ENCODE data around the gene KCTD16.

KCTD16 gene

DNA sequence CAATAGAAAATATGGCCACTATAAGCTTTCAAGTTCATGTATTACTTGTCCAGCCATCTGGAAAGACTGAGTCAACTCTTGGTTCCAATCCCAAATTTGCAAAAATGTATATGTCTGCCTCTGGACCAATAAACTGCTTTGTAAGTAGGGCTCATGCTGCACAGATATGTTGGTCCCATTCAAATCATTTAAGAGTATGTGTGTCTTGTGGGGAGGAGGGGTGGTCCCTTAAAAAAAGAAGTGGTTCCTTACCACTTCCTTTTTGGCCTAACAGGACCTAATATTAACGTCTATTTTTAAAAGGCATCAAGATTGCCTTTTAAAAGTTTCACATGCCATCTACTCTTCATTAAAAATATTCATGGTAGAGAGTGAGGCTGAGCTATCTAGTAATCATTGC, 214.9 kb downstream of the KCTD16 start:
- DNase-seq (ENCODE audit: low spot score in 2 of 2) (no peak), ATAC-seq (replicated peaks; ENCODE audit: extremely low read depth, poor library complexity, severe bottlenecking) (no peak)
- no peak overlapping the region for H3K4me3 Mint-ChIP-seq
- H3K27ac Mint-ChIP-seq (ENCODE audit: low read depth) = no peak overlapping the region
- no peaks in the 10 kb centered on the region for H3K27me3 Mint-ChIP-seq
- peaks cover 13% of the 10 kb centered on the region for H3K9me3 Mint-ChIP-seq
- H3K4me1 Mint-ChIP-seq = no peaks in the 10 kb centered on the region
- no peaks in the 10 kb centered on the region for H3K36me3 Mint-ChIP-seq (ENCODE audit: insufficient read depth)

DNA sequence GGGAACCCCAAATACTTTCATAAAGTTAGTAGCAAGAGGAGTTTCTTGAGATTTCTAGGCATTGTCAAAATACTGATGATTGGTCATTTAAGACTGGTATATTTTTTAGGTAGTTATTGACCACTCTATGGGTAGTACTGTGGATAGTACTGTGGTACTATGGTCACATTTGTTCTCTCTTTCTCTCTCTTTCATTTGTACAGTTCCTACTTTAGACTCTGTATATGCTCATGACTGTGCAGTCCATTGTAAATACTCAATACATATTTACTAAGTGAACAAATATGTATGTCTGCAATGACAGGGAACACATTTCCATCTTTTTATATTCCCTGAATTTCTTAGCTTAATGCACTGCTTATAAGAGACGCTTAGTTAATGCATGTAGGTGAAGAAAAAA, 215.6 kb downstream of the KCTD16 start:
- DNase-seq (ENCODE audit: low spot score in 2 of 2) (no peak), ATAC-seq (replicated peaks; ENCODE audit: extremely low read depth, poor library complexity, severe bottlenecking) (no peak)
- Mint-ChIP-seq H3K9me3 (peaks cover 5% of the 10 kb centered on the region), H3K4me1 (no peaks in the 10 kb centered on the region), H3K27me3 (no peaks in the 10 kb centered on the region), H3K27ac (ENCODE audit: low read depth) (no peak overlapping the region), H3K36me3 (ENCODE audit: insufficient read depth) (no peaks in the 10 kb centered on the region), H3K4me3 (no peak overlapping the region)

DNA sequence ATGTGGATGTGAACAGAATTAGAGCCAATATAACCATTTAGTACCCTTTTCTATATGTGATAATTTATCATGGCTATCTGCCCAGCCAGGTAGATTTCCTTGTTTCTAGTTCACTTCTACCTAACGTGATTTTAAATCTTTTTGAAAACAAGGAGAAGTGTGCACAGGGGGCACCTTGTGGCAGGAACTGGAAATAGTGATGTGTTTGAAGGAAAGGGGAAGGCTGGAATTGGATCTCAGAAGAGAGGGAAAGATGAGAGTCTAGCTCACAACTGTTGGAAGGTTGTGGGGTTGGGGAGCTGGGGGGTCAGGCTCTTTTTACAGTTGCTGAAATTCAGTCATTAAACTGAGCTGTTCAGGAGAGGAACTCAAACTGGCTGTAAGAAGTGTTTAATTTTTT, 219.5 kb downstream of the KCTD16 start:
- H3K4me1 Mint-ChIP-seq = no peaks in the 10 kb centered on the region
- no peak overlapping the region for H3K27ac Mint-ChIP-seq (ENCODE audit: low read depth)
- no peaks in the 10 kb centered on the region for H3K27me3 Mint-ChIP-seq
- ATAC-seq (replicated peaks; ENCODE audit: extremely low read depth, poor library complexity, severe bottlenecking) (no peak), DNase-seq (ENCODE audit: low spot score in 2 of 2) (no peak)
- H3K9me3 Mint-ChIP-seq = peaks cover 9% of the 10 kb centered on the region
- H3K36me3 Mint-ChIP-seq (ENCODE audit: insufficient read depth) = no peaks in the 10 kb centered on the region
- no peak overlapping the region for H3K4me3 Mint-ChIP-seq

DNA sequence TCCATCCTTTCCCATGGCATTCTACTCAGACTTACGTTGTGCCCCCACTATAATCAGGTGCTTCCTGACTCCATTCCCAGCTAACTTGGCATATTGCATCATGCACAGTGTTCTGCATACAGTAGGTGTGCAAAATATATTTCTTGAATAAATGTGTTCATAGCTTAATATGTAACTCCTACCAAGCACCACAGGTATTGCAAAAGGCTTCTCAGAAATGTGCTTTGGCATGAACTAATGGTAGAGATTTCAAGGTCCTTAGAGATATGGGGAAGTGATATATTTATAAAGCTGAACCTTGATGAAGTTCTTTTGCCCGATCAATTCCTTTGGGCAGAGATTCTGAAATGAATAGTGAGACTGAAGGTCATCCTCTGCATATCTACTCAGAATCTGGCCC, 220.4 kb downstream of the KCTD16 start:
- Mint-ChIP-seq H3K9me3 (peaks cover 9% of the 10 kb centered on the region), H3K27ac (ENCODE audit: low read depth) (no peak overlapping the region), H3K27me3 (no peaks in the 10 kb centered on the region), H3K36me3 (ENCODE audit: insufficient read depth) (no peaks in the 10 kb centered on the region), H3K4me3 (no peak overlapping the region), H3K4me1 (no peaks in the 10 kb centered on the region)
- ATAC-seq (replicated peaks; ENCODE audit: extremely low read depth, poor library complexity, severe bottlenecking) = no peak
- DNase-seq (ENCODE audit: low spot score in 2 of 2) = no peak

DNA sequence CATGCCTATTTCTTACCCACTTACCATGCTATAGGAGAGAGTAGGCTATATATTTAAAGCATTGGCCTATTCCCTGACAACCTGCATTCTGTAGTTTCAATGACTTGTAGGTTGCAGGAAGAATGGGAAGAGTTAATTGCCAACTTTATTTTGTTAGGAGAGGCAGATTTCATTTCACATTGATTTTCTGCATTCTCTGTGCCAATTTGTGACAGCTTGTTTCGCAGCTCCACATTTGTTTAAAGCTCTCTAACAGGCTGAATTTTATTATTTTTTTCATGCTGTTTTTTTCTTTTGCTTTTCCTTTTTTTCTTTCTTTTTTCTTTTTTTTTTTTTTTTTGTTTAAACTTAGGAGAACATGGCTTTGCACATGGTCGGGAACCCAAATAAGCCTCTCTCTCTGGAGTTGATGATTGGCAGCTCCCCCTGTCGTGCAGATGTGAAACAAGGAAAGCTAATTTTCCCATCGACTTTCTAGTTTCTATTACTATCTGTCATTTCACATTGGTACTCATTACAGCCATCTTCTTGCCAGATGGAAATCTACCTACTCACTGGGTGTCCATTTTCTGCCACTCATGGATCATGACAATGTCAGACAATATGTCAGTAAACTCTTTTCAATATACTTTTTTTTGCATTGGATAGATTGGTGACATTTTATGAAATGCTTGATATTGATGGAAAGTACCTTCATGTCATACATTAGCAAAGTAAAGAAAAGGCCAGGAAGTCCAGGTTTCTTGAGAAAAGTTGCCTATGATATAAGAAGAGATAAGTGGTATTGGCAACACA, 223.2 kb downstream of the KCTD16 start:
- Mint-ChIP-seq H3K36me3 (ENCODE audit: insufficient read depth) (no peaks in the 10 kb centered on the region), H3K9me3 (peaks cover 9% of the 10 kb centered on the region), H3K4me3 (no peak overlapping the region), H3K27ac (ENCODE audit: low read depth) (no peak overlapping the region), H3K4me1 (no peaks in the 10 kb centered on the region), H3K27me3 (no peaks in the 10 kb centered on the region)
- no peak for ATAC-seq (replicated peaks; ENCODE audit: extremely low read depth, poor library complexity, severe bottlenecking)
- no peak for DNase-seq (ENCODE audit: low spot score in 2 of 2)

DNA sequence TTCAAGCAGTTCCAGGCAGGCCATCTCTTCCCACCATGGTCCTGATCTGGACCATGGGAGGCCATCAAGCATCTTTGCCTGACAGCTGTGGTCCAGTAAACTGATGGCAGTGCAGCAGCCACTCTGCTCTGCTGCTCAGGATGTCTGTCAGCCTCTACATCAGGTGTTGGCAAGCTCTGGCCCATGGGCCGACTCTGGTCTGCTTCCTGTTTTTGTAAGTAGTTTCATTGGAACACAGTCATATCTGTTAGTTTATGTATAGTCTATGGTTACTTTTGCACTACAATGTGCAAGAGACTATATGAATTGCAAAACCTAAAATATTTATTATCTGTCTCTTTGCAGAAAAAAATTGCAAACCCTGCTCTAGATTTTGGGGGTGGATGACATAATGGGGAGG, 225.0 kb downstream of the KCTD16 start:
- peaks cover 9% of the 10 kb centered on the region for H3K9me3 Mint-ChIP-seq
- no peak overlapping the region for H3K27ac Mint-ChIP-seq (ENCODE audit: low read depth)
- ATAC-seq (replicated peaks; ENCODE audit: extremely low read depth, poor library complexity, severe bottlenecking) (no peak), DNase-seq (ENCODE audit: low spot score in 2 of 2) (no peak)
- no peaks in the 10 kb centered on the region for H3K4me1 Mint-ChIP-seq
- H3K4me3 Mint-ChIP-seq = no peak overlapping the region
- no peaks in the 10 kb centered on the region for H3K27me3 Mint-ChIP-seq
- no peaks in the 10 kb centered on the region for H3K36me3 Mint-ChIP-seq (ENCODE audit: insufficient read depth)

DNA sequence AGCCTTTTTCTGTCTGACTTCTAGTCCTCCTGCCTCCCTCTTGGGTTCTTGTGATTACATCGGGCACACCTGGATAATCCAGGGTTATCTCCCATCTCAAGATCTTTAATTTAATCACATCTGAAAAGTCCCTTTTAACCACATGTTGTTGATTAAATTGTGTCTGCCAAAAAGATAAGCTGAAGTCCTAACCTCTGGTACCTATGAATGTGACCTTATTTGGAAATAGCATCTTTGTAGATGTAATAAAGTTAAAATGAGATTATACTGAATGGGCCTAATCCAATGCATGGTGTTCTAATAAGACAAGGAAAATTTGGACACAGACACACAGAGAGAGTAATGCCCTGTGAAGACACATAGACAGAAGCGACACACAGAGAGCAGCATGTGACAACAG, 232.4 kb downstream of the KCTD16 start:
- H3K4me1 Mint-ChIP-seq = no peaks in the 10 kb centered on the region
- DNase-seq (ENCODE audit: low spot score in 2 of 2) (no peak), ATAC-seq (replicated peaks; ENCODE audit: extremely low read depth, poor library complexity, severe bottlenecking) (no peak)
- no peak overlapping the region for H3K4me3 Mint-ChIP-seq
- no peaks in the 10 kb centered on the region for H3K9me3 Mint-ChIP-seq
- peaks cover 1% of the 10 kb centered on the region for H3K36me3 Mint-ChIP-seq (ENCODE audit: insufficient read depth)
- H3K27me3 Mint-ChIP-seq = no peaks in the 10 kb centered on the region
- no peak overlapping the region for H3K27ac Mint-ChIP-seq (ENCODE audit: low read depth)

DNA sequence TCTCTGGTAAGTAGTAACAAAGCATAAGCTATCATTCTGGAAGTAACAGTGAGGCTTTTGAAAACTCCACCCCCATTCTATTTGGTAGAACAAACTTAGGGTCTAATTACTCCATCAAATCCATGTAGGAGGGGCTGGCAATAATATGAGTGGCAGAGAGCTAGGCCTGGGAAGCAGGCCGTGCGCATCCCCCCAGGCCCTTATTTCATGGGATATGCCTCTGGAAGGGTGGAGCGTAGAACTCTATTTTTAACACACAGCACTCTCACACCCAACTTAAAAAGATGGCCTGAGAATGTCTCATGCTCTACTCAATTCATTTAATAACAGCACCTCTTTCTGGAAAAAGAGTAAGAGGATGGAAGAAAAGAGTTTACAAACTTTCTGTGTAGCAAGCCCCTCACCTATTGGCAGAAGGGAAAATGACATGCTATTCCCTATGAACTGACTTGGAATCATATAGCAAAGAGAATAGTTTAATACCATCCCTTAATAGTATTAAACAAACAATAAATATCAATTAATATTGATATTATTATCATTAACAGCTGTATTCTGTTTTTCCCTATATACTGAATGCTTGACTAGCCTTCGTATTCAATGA, 233.2 kb downstream of the KCTD16 start:
- DNase-seq (ENCODE audit: low spot score in 2 of 2) (no peak), ATAC-seq (replicated peaks; ENCODE audit: extremely low read depth, poor library complexity, severe bottlenecking) (no peak)
- H3K27ac Mint-ChIP-seq (ENCODE audit: low read depth) = no peak overlapping the region
- no peaks in the 10 kb centered on the region for H3K27me3 Mint-ChIP-seq
- no peak overlapping the region for H3K4me3 Mint-ChIP-seq
- H3K36me3 Mint-ChIP-seq (ENCODE audit: insufficient read depth) = peaks cover 1% of the 10 kb centered on the region
- H3K4me1 Mint-ChIP-seq = no peaks in the 10 kb centered on the region
- peaks cover 5% of the 10 kb centered on the region for H3K9me3 Mint-ChIP-seq

DNA sequence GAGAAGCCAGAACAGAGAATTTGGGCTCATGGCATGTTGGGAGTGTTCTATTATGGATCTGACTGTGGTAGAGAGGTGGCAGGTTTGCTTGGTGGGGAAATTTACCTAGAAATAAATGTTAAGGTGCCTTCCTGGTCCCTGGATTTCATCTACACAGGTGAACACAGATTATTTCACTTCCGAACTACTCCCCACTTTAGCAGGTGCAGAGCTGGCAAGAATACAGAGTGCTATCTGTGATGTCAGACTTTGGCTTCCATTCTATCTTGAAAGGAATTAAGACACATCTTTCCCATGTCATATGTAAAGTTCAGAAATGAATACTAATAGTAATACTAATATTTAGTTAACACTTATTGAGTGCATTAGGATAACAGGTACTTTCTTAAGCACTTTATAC, 234.0 kb downstream of the KCTD16 start:
- Mint-ChIP-seq H3K4me1 (no peaks in the 10 kb centered on the region), H3K27ac (ENCODE audit: low read depth) (no peak overlapping the region), H3K9me3 (peaks cover 7% of the 10 kb centered on the region), H3K4me3 (no peak overlapping the region), H3K27me3 (peaks cover 4% of the 10 kb centered on the region), H3K36me3 (ENCODE audit: insufficient read depth) (peaks cover 1% of the 10 kb centered on the region)
- ATAC-seq (replicated peaks; ENCODE audit: extremely low read depth, poor library complexity, severe bottlenecking) (no peak), DNase-seq (ENCODE audit: low spot score in 2 of 2) (no peak)

DNA sequence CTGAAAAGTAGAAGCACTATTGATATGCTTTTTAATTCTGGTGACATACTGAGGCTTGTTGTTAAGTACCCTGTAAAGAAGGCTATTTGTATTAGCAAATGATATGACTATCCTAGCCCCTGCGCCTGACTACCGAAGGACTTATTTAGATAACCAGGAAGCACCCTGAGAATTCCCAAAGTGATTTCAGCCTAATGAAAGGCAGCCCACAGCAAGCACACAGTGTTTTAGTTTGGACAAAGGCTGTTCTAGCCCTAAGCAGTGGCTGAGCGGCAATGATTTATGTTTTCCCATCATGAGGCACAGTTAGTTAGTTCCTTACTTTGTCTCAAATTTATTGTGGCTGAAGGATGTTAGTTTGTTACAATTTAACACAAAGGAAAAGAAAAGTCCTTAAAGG, 235.3 kb downstream of the KCTD16 start:
- ATAC-seq (replicated peaks; ENCODE audit: extremely low read depth, poor library complexity, severe bottlenecking) = no peak
- H3K36me3 Mint-ChIP-seq (ENCODE audit: insufficient read depth) = peaks cover 1% of the 10 kb centered on the region
- H3K4me1 Mint-ChIP-seq = no peaks in the 10 kb centered on the region
- DNase-seq (ENCODE audit: low spot score in 2 of 2) = no peak
- no peak overlapping the region for H3K4me3 Mint-ChIP-seq
- H3K27ac Mint-ChIP-seq (ENCODE audit: low read depth) = no peak overlapping the region
- peaks cover 11% of the 10 kb centered on the region for H3K9me3 Mint-ChIP-seq
- peaks cover 10% of the 10 kb centered on the region for H3K27me3 Mint-ChIP-seq

DNA sequence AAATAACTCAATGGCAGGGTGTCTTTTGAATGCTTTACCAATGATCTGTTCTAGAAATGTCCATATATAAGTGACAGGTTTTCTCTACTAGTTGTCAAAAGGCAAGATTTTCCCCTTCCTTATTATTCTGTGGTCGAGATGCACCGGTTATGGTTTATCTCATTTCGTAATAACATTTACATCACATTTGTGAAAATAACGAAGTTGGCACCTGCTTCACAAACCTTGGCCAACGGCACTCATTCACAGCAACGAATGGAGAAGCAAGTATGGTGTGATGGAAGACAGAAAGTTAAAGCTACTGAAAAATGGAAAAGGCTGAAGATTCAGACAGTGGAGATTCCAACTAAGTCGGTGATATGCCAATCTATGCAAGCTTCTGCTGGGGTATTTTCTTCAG, 235.8 kb downstream of the KCTD16 start:
- Mint-ChIP-seq H3K27ac (ENCODE audit: low read depth) (no peak overlapping the region), H3K4me1 (no peaks in the 10 kb centered on the region), H3K9me3 (peaks cover 11% of the 10 kb centered on the region), H3K27me3 (peaks cover 10% of the 10 kb centered on the region), H3K36me3 (ENCODE audit: insufficient read depth) (no peaks in the 10 kb centered on the region), H3K4me3 (no peak overlapping the region)
- ATAC-seq (replicated peaks; ENCODE audit: extremely low read depth, poor library complexity, severe bottlenecking) (no peak), DNase-seq (ENCODE audit: low spot score in 2 of 2) (no peak)

DNA sequence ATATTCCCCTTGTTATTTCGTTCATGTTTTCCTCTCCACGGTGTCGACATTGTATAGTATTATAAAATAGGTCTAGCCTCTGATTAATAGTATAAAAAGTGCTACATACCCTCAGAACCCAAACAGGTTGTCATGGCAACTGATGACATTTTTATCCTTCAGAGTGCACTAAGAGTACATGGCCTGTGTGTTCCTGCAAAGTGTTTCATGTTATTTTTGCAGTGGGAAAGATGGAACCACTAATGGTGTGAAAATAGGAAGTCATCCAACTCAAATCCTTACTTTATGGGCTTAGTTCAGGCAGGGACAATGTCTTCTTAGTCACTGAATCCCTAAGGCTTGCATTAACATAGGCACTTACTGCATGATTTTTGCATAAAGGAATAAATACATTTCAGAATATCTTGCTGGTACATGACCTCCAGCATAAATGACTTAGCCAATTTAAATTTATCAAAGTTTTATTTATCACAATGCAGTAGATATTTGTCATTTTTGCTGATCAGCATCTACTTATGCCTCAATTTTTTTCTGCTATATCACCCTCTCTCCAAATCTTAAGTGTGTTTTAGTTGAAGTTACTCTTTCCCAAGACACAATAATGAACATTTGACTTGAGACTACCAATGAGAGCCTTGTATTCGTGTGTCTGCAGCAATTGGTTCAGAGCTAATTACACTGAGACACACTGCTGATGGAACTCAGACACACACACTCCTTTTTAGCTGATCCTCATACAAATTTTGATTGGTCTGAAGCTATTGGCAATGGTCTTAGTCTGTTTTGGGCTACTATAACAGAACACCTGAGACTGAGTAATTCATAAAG, 243.7 kb downstream of the KCTD16 start:
- Mint-ChIP-seq H3K36me3 (ENCODE audit: insufficient read depth) (no peaks in the 10 kb centered on the region), H3K4me1 (no peaks in the 10 kb centered on the region), H3K4me3 (no peak overlapping the region), H3K27me3 (peaks cover 9% of the 10 kb centered on the region), H3K27ac (ENCODE audit: low read depth) (no peak overlapping the region), H3K9me3 (peaks cover 18% of the 10 kb centered on the region)
- DNase-seq (ENCODE audit: low spot score in 2 of 2) (no peak), ATAC-seq (replicated peaks; ENCODE audit: extremely low read depth, poor library complexity, severe bottlenecking) (no peak)

DNA sequence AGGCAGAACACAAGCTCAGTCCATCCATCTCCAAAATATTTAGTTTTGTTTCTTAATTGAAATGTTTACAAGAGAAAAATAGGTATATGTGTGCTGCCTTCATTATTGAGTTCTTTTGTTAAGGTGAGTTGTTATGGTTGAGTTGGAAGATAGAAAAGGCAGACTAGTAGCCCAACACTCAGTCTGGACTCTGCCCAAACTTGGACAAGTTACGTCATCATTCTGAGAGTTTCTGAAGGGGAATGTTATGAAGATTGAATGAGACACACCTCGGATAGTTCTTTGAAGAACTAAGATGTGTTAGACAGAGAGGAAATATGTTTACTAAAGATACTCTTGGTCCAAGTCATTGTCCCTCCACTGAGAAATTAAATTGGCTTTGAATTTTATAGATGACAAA, 245.5 kb downstream of the KCTD16 start:
- H3K27me3 Mint-ChIP-seq = no peaks in the 10 kb centered on the region
- no peak for ATAC-seq (replicated peaks; ENCODE audit: extremely low read depth, poor library complexity, severe bottlenecking)
- no peak overlapping the region for H3K4me3 Mint-ChIP-seq
- DNase-seq (ENCODE audit: low spot score in 2 of 2) = no peak
- peaks cover 18% of the 10 kb centered on the region for H3K9me3 Mint-ChIP-seq
- no peak overlapping the region for H3K27ac Mint-ChIP-seq (ENCODE audit: low read depth)
- H3K4me1 Mint-ChIP-seq = no peaks in the 10 kb centered on the region
- H3K36me3 Mint-ChIP-seq (ENCODE audit: insufficient read depth) = peaks cover 2% of the 10 kb centered on the region
